Hematopoietic multipotent progenitor cell treated with erythropoietin and hydrocortisone succinate and interleukin-3 and kit ligand, for 8 days (in vitro differentiated cells): Measurements from ENCODE around the gene TMCO4.

ENCODE experiments used
- DNase-seq: peaks from one replicate; pipeline ENCODE4 v3.0.0-alpha.2; 2015

Gene TMCO4

DNA sequence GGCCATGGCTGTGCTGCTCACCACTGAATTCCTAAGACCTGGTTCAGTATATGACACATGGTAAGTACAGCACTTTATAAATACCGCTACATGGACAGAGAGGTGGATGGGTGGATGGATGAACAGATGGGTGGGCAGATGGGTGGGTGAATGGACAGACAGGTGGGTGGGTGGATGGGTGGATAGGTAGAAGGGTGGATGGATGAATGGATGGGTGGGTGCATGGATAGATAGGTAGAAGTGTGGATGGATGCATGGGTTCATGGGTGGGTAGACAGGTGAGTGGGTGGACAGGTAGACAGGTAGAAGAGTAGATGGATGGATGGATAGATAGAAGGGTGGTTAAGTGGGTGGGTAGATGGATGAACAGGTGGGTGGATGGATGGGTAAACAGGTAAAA is 54.8 kb downstream of the TMCO4 start:
- DNase-seq = no peak

GRCh38 chr1:19744335-19744743 is 55.4 kb downstream of the TMCO4 start:
- DNase-seq = no peak

DNA sequence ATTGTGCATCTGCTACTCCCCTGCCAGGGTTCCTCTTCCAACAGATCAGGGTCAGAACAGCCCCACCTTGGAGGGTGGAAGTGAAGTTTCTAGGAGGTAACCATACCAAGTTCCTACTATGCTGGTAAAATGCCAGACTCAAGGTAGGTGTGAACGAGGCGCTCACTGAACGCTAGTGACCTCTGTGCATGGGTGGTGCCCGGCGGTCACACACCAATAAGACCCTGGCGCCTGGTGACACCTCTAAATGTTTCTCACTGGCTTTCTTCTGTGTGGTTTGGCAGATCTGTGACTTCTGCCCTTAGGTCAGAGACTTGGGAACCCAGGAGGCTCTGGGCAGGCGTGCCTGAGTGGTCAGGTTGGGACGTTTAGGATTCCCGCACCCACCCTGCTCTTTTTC is 55.9 kb downstream of the TMCO4 start:
- DNase-seq = no peak

- DNase-seq = no peak
Measured at GRCh38 chr1:19743180-19743579, 56.5 kb downstream of the TMCO4 start.

DNA sequence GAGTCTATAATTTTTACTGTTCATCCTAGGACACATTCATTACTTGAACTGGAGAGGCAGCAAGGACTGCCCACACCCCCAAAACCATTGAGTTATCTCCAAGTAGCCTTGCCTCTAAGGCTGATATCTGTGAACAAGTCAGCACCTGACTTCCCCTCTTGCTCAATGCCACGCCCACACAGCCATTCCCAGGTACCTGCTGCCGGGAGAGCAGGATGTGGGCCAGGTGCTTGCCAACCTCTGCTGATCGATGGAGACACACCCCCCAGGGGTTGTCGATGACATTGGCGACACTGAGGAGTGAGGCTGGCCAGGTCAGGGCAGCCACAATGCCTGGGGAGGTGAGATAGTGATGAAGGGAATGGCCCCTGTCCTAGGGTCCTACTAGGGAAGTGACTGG is 60.1 kb downstream of the TMCO4 start:
- DNase-seq = no peak

GRCh38 chr1:19738669-19739068 is 61.0 kb downstream of the TMCO4 start:
- no peak for DNase-seq

- DNase-seq = no peak
Measured at GRCh38 chr1:19738076-19738475, 61.6 kb downstream of the TMCO4 start.

DNA sequence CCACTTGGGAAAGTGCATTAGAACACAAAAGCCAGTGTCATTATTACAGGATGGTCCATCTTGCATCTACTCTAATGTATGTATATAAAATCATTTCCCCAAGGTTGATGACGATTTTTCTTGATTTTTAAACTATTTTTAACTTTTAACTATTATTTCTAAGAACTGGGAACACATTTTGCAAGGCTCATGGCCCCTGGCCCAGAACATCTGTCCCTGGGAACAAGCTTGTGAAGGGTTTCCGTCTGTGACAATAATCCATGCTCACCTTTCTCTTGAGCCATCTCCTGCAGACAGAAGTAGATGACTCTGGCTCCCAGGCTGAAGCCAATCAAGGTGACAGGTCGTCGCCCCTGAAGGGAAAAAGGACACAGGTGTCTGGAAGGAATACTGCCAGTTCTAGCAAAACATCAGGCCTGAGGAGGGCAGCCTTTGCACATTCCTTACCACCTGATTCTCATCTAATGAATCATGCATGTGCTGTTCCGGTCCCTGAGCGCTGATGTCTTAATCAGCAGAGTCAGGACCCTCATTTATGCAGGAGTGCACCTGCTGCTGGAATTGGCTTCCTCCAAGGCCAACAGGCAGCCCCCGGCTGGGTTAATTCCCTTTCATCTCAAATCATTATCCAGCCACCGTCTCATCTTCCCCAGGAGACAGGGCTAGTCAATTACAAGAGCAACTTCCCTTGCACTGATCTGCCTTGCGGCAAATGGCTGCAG is 62.5 kb downstream of the TMCO4 start:
- DNase-seq = no peak

DNA sequence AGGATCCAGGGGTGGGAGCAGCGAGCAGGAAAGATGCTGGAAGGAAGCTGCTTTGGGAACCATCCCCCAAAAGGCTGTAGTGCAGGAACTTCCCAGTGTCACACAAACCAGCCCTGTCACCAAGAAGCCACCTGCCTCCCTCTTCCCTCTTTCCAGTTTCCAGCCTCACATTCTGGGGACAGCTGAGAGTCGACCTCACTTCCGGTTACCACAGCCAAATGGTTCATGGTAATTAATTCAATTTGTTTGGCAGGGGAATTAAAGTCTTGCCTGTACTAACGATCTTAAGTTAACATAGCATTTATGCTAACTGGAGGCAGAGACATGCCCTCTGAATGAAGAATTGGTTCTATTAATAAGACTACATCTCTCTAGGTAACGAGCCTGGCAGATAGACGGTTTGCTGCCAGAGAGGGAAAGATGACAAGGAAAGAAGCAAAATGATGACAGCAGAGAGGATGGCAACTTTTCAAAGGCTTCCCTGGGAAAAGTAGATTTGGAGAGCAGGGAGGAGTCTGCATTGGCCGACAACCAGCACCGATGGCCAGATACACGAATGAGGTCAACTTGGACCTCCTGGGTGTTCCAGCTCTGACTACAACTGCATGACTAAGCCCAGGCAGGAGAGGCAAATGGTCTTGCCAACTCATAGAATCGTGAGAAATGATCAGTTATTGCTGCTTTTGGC is 64.1 kb downstream of the TMCO4 start:
- no peak for DNase-seq

DNA sequence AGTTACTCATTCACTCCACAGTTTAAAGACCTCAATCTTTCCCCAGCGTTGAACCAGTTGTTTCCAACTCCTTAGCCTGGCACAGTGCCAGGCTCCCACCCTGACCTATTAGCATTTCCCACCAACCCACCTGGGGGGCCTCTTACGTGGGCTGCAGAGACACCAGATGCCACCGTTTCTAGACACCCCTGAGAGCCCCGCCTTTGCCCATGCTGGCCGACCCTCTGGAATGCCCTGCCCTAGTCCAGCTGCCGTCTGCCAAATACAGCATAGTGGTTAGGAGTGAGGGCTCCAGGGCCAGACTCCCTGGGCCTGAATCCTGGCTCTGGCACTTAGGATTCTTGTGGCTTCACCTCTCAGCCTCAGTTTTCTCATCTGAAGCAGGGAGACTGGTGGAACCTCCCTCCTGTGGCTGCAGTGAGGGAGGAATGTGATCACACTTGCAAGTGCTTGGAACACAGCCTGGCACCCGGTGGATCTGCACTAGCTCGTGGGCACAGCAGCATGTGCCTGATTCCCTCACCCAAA is 65.2 kb downstream of the TMCO4 start:
- DNase-seq = no peak

- DNase-seq = no peak
Measured at GRCh38 chr1:19734056-19734455, 65.7 kb downstream of the TMCO4 start.

DNA sequence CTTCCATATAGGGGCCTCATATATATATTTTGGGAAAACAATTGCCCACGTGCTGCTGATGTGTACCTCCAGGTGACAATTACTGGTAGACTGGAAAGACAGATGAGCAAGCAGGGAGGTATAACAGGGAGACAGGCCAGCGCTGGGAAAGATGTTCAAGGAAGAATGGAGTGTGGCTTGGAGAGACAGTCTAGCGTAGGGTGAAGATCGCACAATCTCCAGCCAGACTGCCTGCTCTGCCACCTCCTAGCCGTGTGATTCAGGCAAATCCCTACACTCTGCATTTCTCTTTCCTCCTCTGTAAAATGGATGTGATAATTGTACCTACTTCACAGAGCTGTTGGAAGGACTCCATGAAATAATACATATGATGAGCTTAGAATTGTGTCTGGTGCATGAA is 66.1 kb downstream of the TMCO4 start:
- no peak for DNase-seq

DNA sequence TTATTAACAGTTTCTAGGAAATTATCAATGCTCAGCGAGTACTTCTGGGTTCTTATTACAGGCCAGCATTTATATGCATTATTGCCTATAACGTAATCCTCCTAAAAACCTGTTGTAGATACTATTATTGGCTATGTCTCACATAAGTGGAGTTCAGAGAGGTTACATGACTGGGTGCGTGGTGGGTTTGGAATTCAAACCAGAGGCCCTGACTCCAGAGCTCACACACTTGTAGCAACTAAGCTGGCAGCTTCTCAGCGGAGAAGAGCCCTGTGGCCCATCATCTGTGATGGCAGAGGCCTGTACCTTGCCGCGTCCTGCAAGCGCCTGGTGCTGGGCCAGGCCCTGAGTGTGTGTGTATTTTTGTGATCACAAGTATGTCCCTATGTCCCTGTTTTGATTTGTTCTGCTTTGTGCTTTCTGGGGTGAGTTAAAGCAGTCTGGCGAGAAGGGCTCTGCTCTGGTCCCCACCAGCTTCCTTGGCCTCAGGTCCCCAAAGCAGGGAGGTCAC is 68.3 kb downstream of the TMCO4 start:
- DNase-seq = no peak

DNA sequence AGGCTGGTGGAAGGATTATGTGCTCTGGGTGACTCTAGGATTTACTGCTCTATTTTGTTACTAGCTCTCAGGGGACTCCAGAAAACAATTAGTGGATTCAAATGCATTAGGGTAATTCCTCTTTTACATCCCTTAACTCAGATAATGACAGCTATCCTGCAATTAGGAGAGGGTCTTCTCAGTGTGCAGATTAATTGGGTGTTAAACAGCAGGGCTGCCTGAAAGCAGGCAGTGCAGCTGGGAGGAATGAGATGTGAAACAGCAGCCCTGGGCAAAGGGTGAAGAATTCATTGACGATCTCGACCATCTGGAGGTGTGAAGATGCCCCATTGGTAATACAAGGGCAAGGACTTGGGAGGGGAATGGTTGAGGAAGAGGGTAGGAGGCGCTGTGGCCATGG is 68.9 kb downstream of the TMCO4 start:
- no peak for DNase-seq

DNA sequence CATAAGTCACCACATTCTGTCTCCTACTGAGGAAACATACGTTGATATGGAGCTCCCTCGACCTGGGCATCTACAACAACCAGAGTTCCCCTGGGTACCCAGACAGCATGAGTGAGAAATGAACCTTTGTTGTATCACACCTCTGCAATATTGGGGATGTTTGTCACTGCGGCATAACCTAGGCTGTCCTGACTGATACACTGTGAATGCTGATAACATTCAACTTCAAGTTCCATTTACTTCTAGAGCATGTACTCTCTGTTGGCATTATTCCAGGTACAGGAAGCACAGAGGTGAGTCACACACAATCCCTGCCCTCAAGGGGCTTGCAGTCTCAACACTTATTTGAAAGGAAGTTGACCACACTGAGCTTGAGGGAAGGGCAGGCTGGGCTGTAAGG is 69.5 kb downstream of the TMCO4 start:
- no peak for DNase-seq

- DNase-seq = no peak
Measured at GRCh38 chr1:19728413-19729145, 71.1 kb downstream of the TMCO4 start.

GRCh38 chr1:19725606-19726005 is 74.1 kb downstream of the TMCO4 start:
- no peak for DNase-seq

DNA sequence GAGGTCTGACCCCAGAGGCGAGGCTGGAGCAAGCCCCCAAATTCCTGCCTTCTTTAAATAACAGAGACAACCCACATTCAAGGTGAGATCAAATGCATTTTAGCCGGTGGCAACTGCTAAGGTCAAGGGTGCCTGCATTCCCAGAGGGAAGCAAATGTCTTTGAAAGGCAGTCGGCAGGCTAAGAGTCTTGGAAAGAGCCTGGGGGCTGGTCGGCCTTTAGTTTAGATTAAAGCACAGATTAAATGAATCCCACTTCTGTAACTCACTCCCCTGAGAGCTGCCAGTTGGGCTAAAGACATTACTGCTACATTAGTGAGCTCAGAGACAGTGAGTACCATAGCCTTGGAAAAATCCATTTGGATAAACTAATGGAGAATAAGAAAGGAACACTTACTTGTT is 75.8 kb downstream of the TMCO4 start:
- DNase-seq = no peak

DNA sequence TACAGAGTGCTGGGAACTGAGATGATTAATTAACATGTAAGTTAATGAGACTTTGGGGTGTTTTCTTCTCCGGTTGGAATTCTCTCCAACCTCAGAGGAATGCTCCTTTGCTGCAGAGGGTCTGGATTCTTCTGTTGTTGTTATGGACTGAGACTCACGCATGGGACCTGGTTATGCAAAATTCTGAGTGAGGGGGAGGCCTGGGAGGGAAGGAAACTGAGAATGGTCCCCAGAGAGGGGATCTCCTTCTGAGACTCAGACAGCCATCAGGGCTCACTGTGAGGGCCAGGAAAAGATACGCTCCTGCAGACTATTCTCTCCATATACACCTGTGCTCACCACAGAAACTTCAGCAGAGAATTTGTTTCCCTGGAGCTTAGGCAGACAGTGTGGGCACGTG is 78.7 kb downstream of the TMCO4 start:
- no peak for DNase-seq

DNA sequence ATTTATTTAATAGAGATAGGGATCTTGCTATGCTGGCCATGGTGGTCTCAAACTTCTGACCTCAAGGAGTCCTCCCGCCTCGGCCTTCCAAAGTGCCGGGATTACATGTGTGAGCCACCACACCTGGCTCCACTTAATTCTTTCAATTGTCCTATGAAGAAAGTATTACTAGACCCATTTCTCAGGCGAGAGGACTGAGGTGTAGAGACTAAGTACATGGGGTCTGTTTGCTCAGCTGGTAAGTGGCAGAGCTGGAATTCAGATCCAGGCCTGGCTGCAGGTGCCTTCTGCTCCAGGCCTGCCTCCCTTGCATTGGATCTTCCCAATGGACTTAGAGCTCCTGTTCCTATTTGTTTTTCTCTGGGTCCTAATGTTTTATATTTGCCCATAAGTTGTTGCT is 79.5 kb downstream of the TMCO4 start:
- no peak for DNase-seq

DNA sequence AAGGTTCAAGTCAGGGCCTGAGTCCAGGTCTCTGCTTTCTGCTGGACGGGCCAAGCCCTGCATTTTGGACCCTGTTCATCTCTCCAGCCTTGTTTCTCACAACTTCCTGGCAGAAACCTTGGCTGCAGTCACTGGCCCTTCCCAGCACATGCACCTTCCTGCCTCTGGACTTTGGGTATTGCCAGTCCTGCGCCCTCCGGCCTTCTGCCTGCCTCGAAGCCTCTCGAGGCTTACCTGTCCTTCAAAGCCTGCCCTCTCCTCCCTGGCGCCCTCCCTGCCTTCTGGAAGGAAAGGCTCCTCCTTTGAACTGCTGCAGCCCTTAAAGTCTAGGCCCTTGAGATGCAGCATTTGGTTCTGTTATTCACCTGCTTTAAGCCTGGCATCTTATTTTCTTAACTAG is 82.2 kb downstream of the TMCO4 start:
- DNase-seq = no peak

DNA sequence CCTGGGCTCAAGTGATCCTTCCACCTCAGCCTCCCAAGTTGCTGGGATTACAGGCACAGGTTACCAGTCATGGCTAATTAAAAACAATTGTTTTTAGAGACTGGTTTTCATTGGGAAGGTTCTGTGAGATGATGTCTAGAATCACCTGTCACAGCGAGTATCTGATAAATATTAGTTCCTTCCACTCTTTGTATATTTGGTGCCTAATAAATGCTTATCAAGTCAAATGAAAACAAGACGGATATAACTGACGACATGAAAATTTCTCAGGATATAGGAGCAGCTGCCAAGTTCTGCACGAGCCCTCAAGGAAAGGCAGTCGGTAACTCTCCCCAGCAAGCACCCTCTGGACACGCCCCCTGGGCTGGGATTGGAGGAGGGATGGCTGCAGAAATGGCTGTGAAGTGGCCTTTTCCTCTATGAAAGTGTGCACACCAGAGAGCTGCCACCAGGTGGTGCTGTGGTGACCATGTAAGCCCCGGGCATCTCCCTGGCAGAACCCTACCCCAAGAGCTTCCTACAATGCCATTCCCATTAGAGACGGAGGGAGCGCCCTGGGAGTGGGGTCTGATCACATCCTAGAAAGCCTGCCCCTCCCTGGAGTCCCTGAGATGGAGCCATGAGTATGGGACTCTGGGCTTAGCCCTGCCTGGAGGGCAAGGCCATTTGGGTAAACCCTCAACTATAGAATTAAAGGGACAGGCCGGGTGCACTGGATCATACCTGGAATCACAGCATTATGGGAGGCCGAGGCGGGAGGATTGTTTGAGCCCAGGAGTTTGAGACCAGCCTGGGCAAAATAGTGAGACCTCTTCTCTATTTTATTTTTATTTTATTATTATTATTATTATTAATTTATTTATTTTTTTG is 84.1 kb downstream of the TMCO4 start:
- peak; percentile 93 for DNase-seq

- DNase-seq = no peak
Measured at GRCh38 chr1:19712928-19713327, 86.8 kb downstream of the TMCO4 start.
